ENCODE measurements around the gene ABCB4. TPM values are rescaled to one million over a fixed set of nuclear protein-coding genes. Genes with fewer than 3 reads are reported as not detected.

The ABCB4 gene
- total RNA-seq, 2 experiments from 2014 or later = not detected

- no peaks in the 10 kb centered on the region for H3K27me3 Mint-ChIP-seq
- peaks cover 2% of the 10 kb centered on the region for H3K9me3 Mint-ChIP-seq
- H3K4me3 Mint-ChIP-seq = no peak overlapping the region
- no peak overlapping the region for H3K27ac Mint-ChIP-seq
- H3K4me1 Mint-ChIP-seq = peaks cover 21% of the 10 kb centered on the region
- peaks cover 36% of the 10 kb centered on the region for H3K36me3 Mint-ChIP-seq (ENCODE audit: low read depth)
- ChIA-PET POLR2A (no interaction called here), CTCF (interaction anchor here (1.2 kb wide), 1 partner anchor 21 kb away, joined by 3 read pairs; no protein-coding TSS in a partner anchor)
- DNase-seq = no peak
Observed at GRCh38 chr7:87395442-87396020, 79.9 kb downstream of the ABCB4 start.

GRCh38 chr7:87391020-87391701, 84.3 kb downstream of the ABCB4 start:
- peaks cover 6% of the 10 kb centered on the region for H3K9me3 Mint-ChIP-seq
- no peak overlapping the region for H3K27ac Mint-ChIP-seq
- H3K4me1 Mint-ChIP-seq = peaks cover 21% of the 10 kb centered on the region
- H3K4me3 Mint-ChIP-seq = no peak overlapping the region
- H3K27me3 Mint-ChIP-seq = no peaks in the 10 kb centered on the region
- POLR2A ChIA-PET = no interaction called here
- CTCF ChIA-PET = interaction anchor here (0.6 kb wide), 1 partner anchor 16 kb away, joined by 3 read pairs; no protein-coding TSS in a partner anchor
- peaks cover 56% of the 10 kb centered on the region for H3K36me3 Mint-ChIP-seq (ENCODE audit: low read depth)
- no peak for DNase-seq

DNA sequence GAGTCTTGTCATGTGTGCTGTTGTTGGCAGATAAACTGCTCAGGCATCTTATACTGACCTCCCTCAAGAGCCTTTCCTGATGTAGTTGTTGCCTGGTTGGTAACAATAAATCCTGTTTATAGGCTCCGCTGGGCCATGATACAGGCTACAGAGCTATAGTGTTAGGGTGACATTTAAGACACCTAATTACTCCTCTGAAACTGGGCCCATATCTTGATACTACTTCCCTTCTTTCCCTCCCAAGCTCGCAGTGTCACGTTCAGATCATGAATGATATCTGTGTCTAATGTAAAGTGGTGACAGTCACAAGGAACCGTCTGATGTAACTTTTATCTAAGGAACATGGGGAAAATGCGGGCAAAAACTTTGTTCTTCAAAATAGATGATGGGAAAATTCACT, 94.6 kb downstream of the ABCB4 start:
- no peak overlapping the region for H3K4me3 Mint-ChIP-seq

GRCh38 chr7:87375662-87376435, 99.6 kb downstream of the ABCB4 start:
- Mint-ChIP-seq H3K36me3 (ENCODE audit: low read depth) (peaks cover 15% of the 10 kb centered on the region), H3K9me3 (no peaks in the 10 kb centered on the region), H3K27me3 (no peaks in the 10 kb centered on the region), H3K4me3 (no peak overlapping the region), H3K27ac (no peak overlapping the region), H3K4me1 (peaks cover 2% of the 10 kb centered on the region)
- no peak for DNase-seq
- ChIA-PET CTCF (no interaction called here), POLR2A (no interaction called here)

More for the DNA sequence above, 94.6 kb downstream of the ABCB4 start:
- no peak overlapping the region for H3K27ac Mint-ChIP-seq
- ChIA-PET CTCF (interaction anchor here (1.2 kb wide), 1 partner anchor 13 kb away, joined by 4 read pairs; no protein-coding TSS in a partner anchor), POLR2A (interaction anchor here (0.7 kb wide), 1 partner anchor 12 kb away, joined by 3 read pairs; no protein-coding TSS in a partner anchor)
- peaks cover 8% of the 10 kb centered on the region for H3K9me3 Mint-ChIP-seq
- no peaks in the 10 kb centered on the region for H3K4me1 Mint-ChIP-seq
- no peaks in the 10 kb centered on the region for H3K27me3 Mint-ChIP-seq
- DNase-seq = no peak
- peaks cover 29% of the 10 kb centered on the region for H3K36me3 Mint-ChIP-seq (ENCODE audit: low read depth)

DNA sequence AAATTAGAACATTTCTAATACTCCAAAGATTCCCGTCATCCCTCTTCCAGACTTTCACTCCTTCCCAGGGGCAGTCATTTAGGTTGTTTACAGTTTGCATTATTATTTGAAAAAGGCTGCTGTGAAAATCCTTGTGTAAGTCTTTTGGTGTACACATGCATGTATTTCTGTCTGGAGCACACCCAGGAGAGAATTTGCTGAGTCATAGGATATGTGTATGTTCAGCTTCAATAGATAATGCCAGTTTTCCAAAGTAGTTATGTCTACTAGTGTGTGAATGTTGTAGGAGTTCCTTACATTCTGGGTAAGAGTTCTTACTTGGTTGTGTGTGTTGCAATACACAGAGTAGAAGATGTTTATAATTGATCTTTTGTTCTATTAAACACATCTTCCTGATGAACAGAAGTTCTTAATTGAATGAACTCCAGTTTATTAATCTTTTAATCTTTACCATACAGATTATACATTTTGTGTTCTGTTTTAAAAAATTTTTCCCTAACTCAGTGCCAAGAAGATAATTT, 104.8 kb downstream of the ABCB4 start:
- Mint-ChIP-seq H3K4me3 (no peak overlapping the region), H3K27ac (no peak overlapping the region), H3K9me3 (peaks cover 2% of the 10 kb centered on the region), H3K4me1 (peaks cover 13% of the 10 kb centered on the region), H3K27me3 (no peaks in the 10 kb centered on the region), H3K36me3 (ENCODE audit: low read depth) (peaks cover 22% of the 10 kb centered on the region)
- ChIA-PET POLR2A (no interaction called here), CTCF (interaction anchor here (2.0 kb wide), 1 partner anchor 26 kb away, joined by 4 read pairs; the partner anchor contains the start of gene CROT)
- DNase-seq = no peak

GRCh38 chr7:87369216-87369615, 106.3 kb downstream of the ABCB4 start:
- no peak overlapping the region for H3K4me3 Mint-ChIP-seq
- H3K4me1 Mint-ChIP-seq = peaks cover 13% of the 10 kb centered on the region
- peak; percentile 73 for DNase-seq
- peak overlapping the region; percentile 76 for H3K27ac Mint-ChIP-seq
- H3K27me3 Mint-ChIP-seq = no peaks in the 10 kb centered on the region
- peaks cover 22% of the 10 kb centered on the region for H3K36me3 Mint-ChIP-seq (ENCODE audit: low read depth)
- ChIA-PET POLR2A (interaction anchor here (0.5 kb wide), 1 partner anchor 11 kb away, joined by 3 read pairs; no protein-coding TSS in a partner anchor), CTCF (interaction anchor here (0.8 to 2.0 kb wide), 2 partner anchors 13 to 24 kb away, joined by 3 to 4 read pairs; partner anchors contain the start of gene CROT)
- peaks cover 2% of the 10 kb centered on the region for H3K9me3 Mint-ChIP-seq

DNA sequence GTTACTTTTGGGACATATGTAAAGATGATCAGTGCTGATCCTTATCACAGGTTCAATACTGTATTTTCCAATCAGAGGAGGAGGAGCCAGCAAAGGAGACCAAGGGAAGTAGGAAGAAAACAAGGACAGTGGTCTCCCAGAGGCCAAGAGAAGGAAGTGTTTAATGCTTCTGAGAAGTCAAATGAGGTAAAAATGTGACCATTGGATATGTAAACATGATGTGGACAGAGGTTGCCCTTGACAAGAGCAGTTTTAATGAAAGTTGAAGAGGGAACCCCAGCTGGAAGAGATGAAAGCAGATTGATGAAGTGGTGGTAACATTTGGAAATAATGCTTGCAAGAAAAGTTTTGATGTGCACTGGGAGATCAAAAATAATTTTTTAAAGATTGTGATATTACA, 111.2 kb downstream of the ABCB4 start:
- ChIA-PET CTCF (no interaction called here), POLR2A (no interaction called here)
- no peak overlapping the region for H3K4me3 Mint-ChIP-seq
- H3K27ac Mint-ChIP-seq = no peak overlapping the region
- H3K36me3 Mint-ChIP-seq (ENCODE audit: low read depth) = peaks cover 11% of the 10 kb centered on the region
- peaks cover 4% of the 10 kb centered on the region for H3K4me1 Mint-ChIP-seq
- no peaks in the 10 kb centered on the region for H3K9me3 Mint-ChIP-seq
- H3K27me3 Mint-ChIP-seq = no peaks in the 10 kb centered on the region
- no peak for DNase-seq

DNA sequence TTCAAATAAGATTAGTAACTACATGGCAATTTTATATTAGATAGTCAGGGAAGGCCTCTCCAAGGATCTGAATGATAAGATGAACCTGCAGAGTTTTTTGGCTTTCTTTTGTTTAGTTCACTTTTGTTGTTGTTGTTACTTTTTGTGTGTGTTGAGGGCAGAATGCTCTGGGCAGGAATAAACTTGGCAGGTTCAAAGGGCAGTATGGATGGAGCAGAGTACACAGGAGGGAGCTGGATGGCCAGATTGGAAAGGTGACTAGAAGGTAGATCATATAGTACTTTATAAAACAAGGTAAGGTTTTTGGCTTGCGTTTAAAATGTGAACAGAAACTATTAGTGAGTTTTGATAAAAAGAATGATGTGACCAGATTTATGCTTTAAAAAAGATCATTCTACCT, 112.1 kb downstream of the ABCB4 start:
- POLR2A ChIA-PET = no interaction called here
- H3K4me3 Mint-ChIP-seq = no peak overlapping the region

DNA sequence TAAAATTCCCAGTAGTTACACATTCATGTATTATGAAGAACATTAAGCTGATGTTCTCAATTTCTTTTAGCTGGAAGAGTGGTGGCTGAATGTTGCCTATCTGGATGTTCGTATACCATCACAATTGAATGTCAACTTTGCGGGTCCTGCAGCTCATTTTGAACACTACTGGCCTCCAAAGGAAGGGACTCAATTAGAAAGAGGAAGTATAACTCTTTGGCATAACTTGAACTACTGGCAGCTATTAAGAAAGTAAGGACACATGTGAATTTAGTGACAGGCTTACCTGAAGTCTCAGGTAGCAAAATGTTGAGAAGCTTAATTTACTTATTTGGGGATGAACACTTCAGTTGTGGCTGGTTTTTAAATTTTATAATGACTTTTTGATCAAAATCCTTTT, 114.2 kb downstream of the ABCB4 start:
- ChIA-PET POLR2A (no interaction called here), CTCF (interaction anchor here (1.1 kb wide), 1 partner anchor 9 kb away, joined by 7 read pairs; no protein-coding TSS in a partner anchor)

More for the DNA sequence above, 112.1 kb downstream of the ABCB4 start:
- CTCF ChIA-PET = interaction anchor here (1.5 kb wide), 1 partner anchor 12 kb away, joined by 5 read pairs; no protein-coding TSS in a partner anchor
- Mint-ChIP-seq H3K27me3 (no peaks in the 10 kb centered on the region), H3K36me3 (ENCODE audit: low read depth) (peaks cover 13% of the 10 kb centered on the region), H3K4me1 (no peaks in the 10 kb centered on the region), H3K9me3 (no peaks in the 10 kb centered on the region), H3K27ac (no peak overlapping the region)
- no peak for DNase-seq

GRCh38 chr7:87359366-87359765, 116.1 kb downstream of the ABCB4 start:
- H3K27me3 Mint-ChIP-seq = no peaks in the 10 kb centered on the region
- H3K36me3 Mint-ChIP-seq (ENCODE audit: low read depth) = peaks cover 43% of the 10 kb centered on the region
- ChIA-PET POLR2A (no interaction called here), CTCF (no interaction called here)
- no peaks in the 10 kb centered on the region for H3K4me1 Mint-ChIP-seq
- H3K4me3 Mint-ChIP-seq = no peak overlapping the region
- H3K27ac Mint-ChIP-seq = no peak overlapping the region
- peaks cover 11% of the 10 kb centered on the region for H3K9me3 Mint-ChIP-seq
- no peak for DNase-seq

More for the DNA sequence above, 114.2 kb downstream of the ABCB4 start:
- H3K27ac Mint-ChIP-seq = no peak overlapping the region
- no peaks in the 10 kb centered on the region for H3K4me1 Mint-ChIP-seq
- H3K9me3 Mint-ChIP-seq = peaks cover under 1% of the 10 kb centered on the region
- H3K27me3 Mint-ChIP-seq = no peaks in the 10 kb centered on the region
- no peak for DNase-seq
- no peak overlapping the region for H3K4me3 Mint-ChIP-seq
- peaks cover 25% of the 10 kb centered on the region for H3K36me3 Mint-ChIP-seq (ENCODE audit: low read depth)

DNA sequence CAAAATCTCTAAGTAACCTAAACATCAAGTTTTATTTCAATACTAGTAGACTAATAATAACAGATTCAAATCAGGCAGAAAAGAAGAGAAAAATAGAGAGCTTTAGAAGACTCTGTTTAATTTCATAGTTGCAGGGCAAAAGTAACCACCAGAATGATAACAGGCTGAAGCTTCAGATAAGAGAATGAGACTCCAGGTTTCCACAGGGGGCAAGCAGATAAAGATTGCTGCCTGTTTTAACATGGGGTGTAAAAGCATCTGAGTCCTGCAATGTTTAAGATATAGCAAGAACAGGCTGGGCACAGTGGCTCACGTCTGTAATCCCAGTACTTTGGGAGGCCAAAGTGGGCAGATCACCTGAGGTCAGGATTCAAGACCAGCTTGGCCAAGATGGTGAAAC, 119.0 kb downstream of the ABCB4 start:
- Mint-ChIP-seq H3K36me3 (ENCODE audit: low read depth) (peaks cover 62% of the 10 kb centered on the region), H3K4me1 (no peaks in the 10 kb centered on the region), H3K9me3 (peaks cover 21% of the 10 kb centered on the region), H3K27me3 (no peaks in the 10 kb centered on the region), H3K27ac (no peak overlapping the region), H3K4me3 (no peak overlapping the region)
- CTCF ChIA-PET = no interaction called here
- POLR2A ChIA-PET = no interaction called here
- DNase-seq = no peak

GRCh38 chr7:87354749-87355148, 120.7 kb downstream of the ABCB4 start:
- no peak overlapping the region for H3K27ac Mint-ChIP-seq
- no peaks in the 10 kb centered on the region for H3K27me3 Mint-ChIP-seq
- peak; percentile 11 for DNase-seq
- ChIA-PET CTCF (no interaction called here), POLR2A (no interaction called here)
- H3K36me3 Mint-ChIP-seq (ENCODE audit: low read depth) = peaks cover 73% of the 10 kb centered on the region
- no peak overlapping the region for H3K4me3 Mint-ChIP-seq
- no peaks in the 10 kb centered on the region for H3K4me1 Mint-ChIP-seq
- peaks cover 24% of the 10 kb centered on the region for H3K9me3 Mint-ChIP-seq
